ENCODE results near the gene SCD5. TPM values are rescaled to one million over a fixed set of nuclear protein-coding genes. Genes with fewer than 3 reads are reported as not detected.

SCD5 gene
- total RNA-seq, 2 experiments from 2014 or later = 0.47 to 0.76 TPM

- DNase-seq (ENCODE audit: low spot score) = no peak
- H2AFZ ChIP-seq (ENCODE audit: low read length) = no peak overlapping the region
- H3K4me3 ChIP-seq (ENCODE audit: low read depth, low read length, poor library complexity, severe bottlenecking) = no peak overlapping the region
- no peaks in the 10 kb centered on the region for H3K9me3 ChIP-seq (ENCODE audit: low read length)
- no peak overlapping the region for H3K27ac ChIP-seq (ENCODE audit: low read depth, low read length, poor library complexity, severe bottlenecking)
- H3K4me2 ChIP-seq (ENCODE audit: low read length) = no peak overlapping the region
- H4K20me1 ChIP-seq (ENCODE audit: insufficient read depth, low read length) = no peaks in the 10 kb centered on the region
- TF ChIP-seq EZH2phosphoT487 (IDR thresholded peaks at IDR 0.05; ENCODE audit: borderline replicate concordance, low read depth, low read length) (no peak), CTCF (conservative IDR thresholded peaks at IDR 0.05; ENCODE audit: low read length) (no peak)
- intact Hi-C loops (cut with micrococcal nuclease; ENCODE audit: unreplicated experiment) = no loop called here
- H3K79me2 ChIP-seq (ENCODE audit: insufficient read depth, low read depth, low read length) = no peaks in the 10 kb centered on the region
- no peaks in the 10 kb centered on the region for H3K36me3 ChIP-seq (ENCODE audit: insufficient read depth, low read length)
- BruUV-seq (replicated peaks) = no TSS peak
- ChIA-PET CTCF (ENCODE audit: unreplicated experiment) (no interaction called here), POLR2A (interaction anchor here (1.0 kb wide), 1 partner anchor 16 kb away, joined by 3 read pairs; no protein-coding TSS in a partner anchor)
- H3K9me2 ChIP-seq (ENCODE audit: insufficient read depth, low read length) = no peaks in the 10 kb centered on the region
- H3K4me1 ChIP-seq (ENCODE audit: insufficient read depth, low read length, poor library complexity, severe bottlenecking) = no peaks in the 10 kb centered on the region
These were observed 153.9 kb downstream of the SCD5 start for GRCh38 chr4:82644734-82645126.

GRCh38 chr4:82643994-82644733, 154.4 kb downstream of the SCD5 start:
- CTCF ChIA-PET (ENCODE audit: unreplicated experiment) = no interaction called here
- no peak for DNase-seq (ENCODE audit: low spot score)
- Histone ChIP-seq H2AFZ (ENCODE audit: low read length) (no peak overlapping the region), H3K79me2 (ENCODE audit: insufficient read depth, low read depth, low read length) (no peaks in the 10 kb centered on the region), H3K4me3 (ENCODE audit: low read depth, low read length, poor library complexity, severe bottlenecking) (no peak overlapping the region), H3K9me2 (ENCODE audit: insufficient read depth, low read length) (no peaks in the 10 kb centered on the region), H3K4me2 (ENCODE audit: low read length) (no peak overlapping the region), H3K27ac (ENCODE audit: low read depth, low read length, poor library complexity, severe bottlenecking) (no peak overlapping the region), H3K9me3 (ENCODE audit: low read length) (no peaks in the 10 kb centered on the region), H4K20me1 (ENCODE audit: insufficient read depth, low read length) (no peaks in the 10 kb centered on the region), H3K36me3 (ENCODE audit: insufficient read depth, low read length) (no peaks in the 10 kb centered on the region), H3K4me1 (ENCODE audit: insufficient read depth, low read length, poor library complexity, severe bottlenecking) (no peaks in the 10 kb centered on the region)
- TF ChIP-seq CTCF (conservative IDR thresholded peaks at IDR 0.05; ENCODE audit: low read length) = no peak
- intact Hi-C loops (cut with micrococcal nuclease; ENCODE audit: unreplicated experiment) = no loop called here
- no TSS peak for BruUV-seq (replicated peaks)
- POLR2A ChIA-PET = interaction anchor here (1.0 kb wide), 1 partner anchor 16 kb away, joined by 3 read pairs; no protein-coding TSS in a partner anchor

- no peaks in the 10 kb centered on the region for H3K9me3 ChIP-seq (ENCODE audit: low read length)
- DNase-seq (ENCODE audit: low spot score) = no peak
- no peaks in the 10 kb centered on the region for H3K36me3 ChIP-seq (ENCODE audit: insufficient read depth, low read length)
- H3K79me2 ChIP-seq (ENCODE audit: insufficient read depth, low read depth, low read length) = no peaks in the 10 kb centered on the region
- intact Hi-C loops (cut with micrococcal nuclease; ENCODE audit: unreplicated experiment) = no loop called here
- H4K20me1 ChIP-seq (ENCODE audit: insufficient read depth, low read length) = no peaks in the 10 kb centered on the region
- ChIA-PET CTCF (ENCODE audit: unreplicated experiment) (interaction anchor here (0.5 kb wide), 1 partner anchor 1130 kb away, joined by 3 read pairs; no protein-coding TSS in a partner anchor), POLR2A (no interaction called here)
- H3K4me3 ChIP-seq (ENCODE audit: low read depth, low read length, poor library complexity, severe bottlenecking) = no peak overlapping the region
- no peak overlapping the region for H3K27ac ChIP-seq (ENCODE audit: low read depth, low read length, poor library complexity, severe bottlenecking)
- H3K9me2 ChIP-seq (ENCODE audit: insufficient read depth, low read length) = no peaks in the 10 kb centered on the region
- no peaks in the 10 kb centered on the region for H3K4me1 ChIP-seq (ENCODE audit: insufficient read depth, low read length, poor library complexity, severe bottlenecking)
- BruUV-seq (replicated peaks) = no TSS peak
- TF ChIP-seq EZH2phosphoT487 (IDR thresholded peaks at IDR 0.05; ENCODE audit: borderline replicate concordance, low read depth, low read length) = no peak
- TF ChIP-seq CTCF (conservative IDR thresholded peaks at IDR 0.05; ENCODE audit: low read length) = no peak
- no peak overlapping the region for H3K4me2 ChIP-seq (ENCODE audit: low read length)
- H2AFZ ChIP-seq (ENCODE audit: low read length) = no peak overlapping the region
These were observed 156.3 kb downstream of the SCD5 start for GRCh38 chr4:82642331-82642730.

Measured in OCI-LY7 (cell line).